ENCODE data around the gene CAPSL.
"Not testable (repeated sequence)": the region's sequence is repeated elsewhere in the genome, so short reads cannot be mapped to it uniquely, and the experiment has no call there.

The CAPSL gene

GRCh38 chr5:35938568-35939227 lies at the start of gene CAPSL:
Gene CAPSL, minus strand, starts transcription at chr5:35938622. Its CDS starts 17,502 bp downstream, at chr5:35921120.
- no peak for DNase-seq

- no peak for DNase-seq
Measured at GRCh38 chr5:35987776-35988175, 49.4 kb upstream of the CAPSL start.

- no peak for DNase-seq
Measured at GRCh38 chr5:35979715-35980114, 41.3 kb upstream of the CAPSL start.

- DNase-seq = not testable (repeated sequence)
Measured at GRCh38 chr5:35976859-35977258, 38.4 kb upstream of the CAPSL start.

- no peak for DNase-seq
Measured at GRCh38 chr5:35974570-35974969, 36.1 kb upstream of the CAPSL start.

- no peak for DNase-seq
Measured at GRCh38 chr5:35971878-35972210, 33.4 kb upstream of the CAPSL start.

- no peak for DNase-seq
Measured at GRCh38 chr5:35971186-35971877, 32.9 kb upstream of the CAPSL start.

GRCh38 chr5:35963381-35963843 lies 25.0 kb upstream of the CAPSL start:
- no peak for DNase-seq

- no peak for DNase-seq
Measured at GRCh38 chr5:35960328-35960727, 21.9 kb upstream of the CAPSL start.

- DNase-seq = no peak
Measured at GRCh38 chr5:35956429-35956828, 18.0 kb upstream of the CAPSL start.

- DNase-seq = no peak
Measured at GRCh38 chr5:35954175-35954574, 15.8 kb upstream of the CAPSL start.

GRCh38 chr5:35947085-35947484 lies 8.7 kb upstream of the CAPSL start:
- no peak for DNase-seq

- DNase-seq = no peak
Measured at GRCh38 chr5:35939639-35940038, 1.2 kb upstream of the CAPSL start.

- DNase-seq = peak; percentile 40
Measured at GRCh38 chr5:35926389-35927051, 11.9 kb downstream of the CAPSL start.

GRCh38 chr5:35924950-35925722 lies 13.3 kb downstream of the CAPSL start:
- DNase-seq = peak; percentile 10

GRCh38 chr5:35924122-35924949 lies 14.1 kb downstream of the CAPSL start:
- no peak for DNase-seq

- no peak for DNase-seq
Measured at GRCh38 chr5:35922468-35922867, 16.0 kb downstream of the CAPSL start.

GRCh38 chr5:35921930-35922329 lies 16.5 kb downstream of the CAPSL start:
- no peak for DNase-seq

- no peak for DNase-seq
Measured at GRCh38 chr5:35920890-35921289, 17.5 kb downstream of the CAPSL start.

- no peak for DNase-seq
Measured at GRCh38 chr5:35919191-35919590, 19.2 kb downstream of the CAPSL start.

GRCh38 chr5:35908814-35909213 lies 29.6 kb downstream of the CAPSL start:
- no peak for DNase-seq

- DNase-seq = no peak
Measured at GRCh38 chr5:35908228-35908627, 30.2 kb downstream of the CAPSL start.
